ENCODE measurements around the gene SCYGR1. TPM values are rescaled to one million over a fixed set of nuclear protein-coding genes. Genes with fewer than 3 reads are reported as not detected.
"Not testable (repeated sequence)": the region's sequence is repeated elsewhere in the genome, so short reads cannot be mapped to it uniquely, and the experiment has no call there.

The SCYGR1 gene
- total RNA-seq, 1 donor from 2014 or later: not detected

- DNase-seq (ENCODE audit: low spot score): no peak
These were observed 16.9 kb downstream of the SCYGR1 start for GRCh38 chr2:227370791-227371312.

- no peak for DNase-seq (ENCODE audit: low spot score)
These were observed 17.7 kb downstream of the SCYGR1 start for GRCh38 chr2:227370092-227370491.

GRCh38 chr2:227368574-227368973 is 19.2 kb downstream of the SCYGR1 start:
- no peak for DNase-seq (ENCODE audit: low spot score)

DNA sequence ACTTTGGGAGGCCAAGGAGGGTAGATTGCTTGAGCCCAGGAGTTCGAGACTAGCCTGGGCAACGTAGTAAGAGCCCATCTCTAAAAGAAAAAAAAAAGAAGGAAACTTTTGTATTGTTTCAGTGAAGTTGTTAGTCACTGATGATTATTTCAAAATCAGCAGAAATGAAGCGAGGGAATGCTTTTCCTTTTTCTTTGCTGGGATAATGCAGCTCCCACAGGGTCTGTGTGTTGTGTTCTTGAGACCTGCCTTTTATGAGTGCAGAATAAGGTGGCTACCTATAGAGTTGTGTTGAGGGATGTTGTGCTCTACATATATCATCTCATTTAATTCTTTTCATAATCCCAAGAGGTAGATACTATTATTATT is 20.3 kb downstream of the SCYGR1 start:
- DNase-seq (ENCODE audit: low spot score): no peak

- no peak for DNase-seq (ENCODE audit: low spot score)
These were observed 20.9 kb downstream of the SCYGR1 start for GRCh38 chr2:227366769-227367426.

DNA sequence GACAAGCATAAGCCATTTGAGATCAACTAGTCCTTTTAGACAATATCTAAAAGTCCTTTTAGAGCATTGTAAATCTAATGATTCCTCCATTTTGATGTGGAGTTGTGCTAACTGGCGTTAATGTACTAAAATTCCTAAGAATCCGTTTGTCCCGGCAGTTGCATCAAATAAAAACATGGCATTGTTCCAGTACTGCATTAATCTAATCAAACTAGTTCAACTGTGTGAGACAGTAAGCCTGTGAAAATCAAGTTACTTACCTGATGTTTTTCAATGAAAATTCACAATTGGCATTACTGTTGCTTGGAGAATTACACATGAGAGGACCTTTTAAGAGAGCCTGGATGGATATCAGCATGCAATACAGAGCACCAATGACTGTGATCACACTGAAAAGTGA is 21.9 kb downstream of the SCYGR1 start:
- no peak for DNase-seq (ENCODE audit: low spot score)

DNA sequence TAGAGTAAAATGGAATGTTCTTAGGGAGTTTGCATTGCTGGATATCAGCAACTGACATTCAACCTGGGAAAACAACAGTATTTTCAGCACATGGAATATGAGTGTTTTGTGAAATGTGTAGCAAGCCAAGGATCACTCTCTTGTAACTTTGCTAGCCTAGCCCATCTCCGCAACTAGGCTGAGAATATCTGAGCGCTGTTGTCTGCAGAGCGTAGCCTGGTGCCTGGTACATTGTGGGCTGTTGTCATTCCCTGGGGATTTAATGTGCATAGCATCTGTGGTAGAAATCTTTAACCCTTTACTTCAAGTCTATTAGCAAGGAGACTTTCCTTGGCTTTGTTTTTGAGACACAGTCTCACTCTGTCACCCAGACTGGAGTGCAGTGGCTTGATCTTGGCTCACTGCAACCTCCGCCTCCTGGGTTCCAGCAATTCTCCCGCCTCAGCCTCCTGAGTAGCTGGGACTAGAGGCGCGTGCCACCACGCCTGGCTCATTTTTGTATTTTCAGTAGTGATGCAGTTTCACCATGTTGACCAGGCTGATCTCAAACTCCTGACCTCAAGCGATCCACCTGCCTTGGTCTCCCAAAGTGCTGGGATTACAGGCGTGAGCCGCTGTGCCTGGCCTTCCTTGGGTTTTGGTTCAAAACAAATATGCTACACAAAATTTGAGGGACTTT is 23.0 kb downstream of the SCYGR1 start:
- not testable (repeated sequence) for DNase-seq (ENCODE audit: low spot score)

DNA sequence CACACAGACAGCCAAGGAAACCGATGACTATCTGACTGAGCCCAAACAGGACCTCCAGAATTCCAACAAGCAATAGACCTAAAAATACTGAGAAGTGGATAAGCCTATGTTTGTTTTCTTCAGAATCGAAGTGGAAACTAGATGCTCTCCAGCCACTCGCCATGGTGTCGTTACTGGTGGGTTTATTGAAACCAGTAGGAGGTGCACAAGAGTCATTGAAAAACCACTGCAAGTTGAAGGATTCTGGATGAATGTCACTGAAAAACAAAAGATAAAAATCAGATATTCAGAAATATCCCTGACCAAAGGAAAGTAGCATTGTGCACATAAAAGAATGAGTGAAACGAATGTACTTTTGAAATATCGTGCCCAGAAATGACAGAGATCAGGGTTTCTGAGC is 24.0 kb downstream of the SCYGR1 start:
- no peak for DNase-seq (ENCODE audit: low spot score)

DNA sequence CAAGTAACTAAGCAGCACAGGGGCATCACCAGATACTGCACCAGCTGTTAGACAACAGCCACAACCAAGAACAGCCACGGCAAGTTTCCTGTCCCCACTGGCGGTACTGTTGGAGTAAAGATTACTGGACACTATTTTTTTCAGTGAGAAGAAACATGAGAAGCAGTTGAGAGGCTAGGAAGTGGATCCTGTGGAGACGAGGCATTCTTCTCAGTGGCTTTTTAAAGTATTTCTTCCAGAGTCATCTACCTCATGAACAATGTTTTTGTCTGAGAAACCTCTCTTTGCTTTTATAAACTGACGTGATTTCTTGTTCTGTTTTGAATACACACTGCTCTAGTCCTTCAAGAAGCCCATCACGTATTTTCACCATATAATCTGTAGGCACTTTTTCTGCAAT is 27.4 kb downstream of the SCYGR1 start:
- DNase-seq (ENCODE audit: low spot score): no peak

GRCh38 chr2:227351639-227352038 is 36.1 kb downstream of the SCYGR1 start:
- no peak for DNase-seq (ENCODE audit: low spot score)

DNA sequence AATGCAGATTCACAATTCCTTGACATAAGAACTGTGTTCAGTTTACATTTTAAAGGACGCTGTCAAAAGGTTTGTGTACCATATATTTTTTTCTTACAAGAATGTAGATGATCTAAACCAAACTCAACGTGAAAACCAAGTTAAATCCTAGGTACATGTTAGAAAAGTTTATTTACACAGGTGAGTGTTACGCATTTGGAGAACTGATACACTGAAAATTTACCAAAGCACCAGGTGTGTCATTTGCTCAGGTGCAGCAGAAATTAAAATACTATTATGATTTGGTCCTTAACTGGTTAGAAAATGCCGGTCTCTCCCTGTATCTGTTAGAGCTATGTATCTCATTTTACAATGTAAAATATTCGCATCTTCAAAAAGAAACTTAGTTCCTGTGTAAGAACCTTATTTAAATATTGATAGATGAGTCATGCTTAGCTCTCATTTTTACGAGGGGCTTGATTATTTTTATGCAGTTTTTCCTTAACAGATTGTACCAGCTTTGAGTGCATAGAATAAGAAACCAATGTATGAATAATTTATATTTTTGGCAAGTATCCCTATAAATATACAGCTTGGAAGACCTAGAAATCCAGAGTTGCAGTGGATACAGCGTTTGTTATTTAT is 37.6 kb downstream of the SCYGR1 start:
- DNase-seq (ENCODE audit: low spot score): no peak

DNA sequence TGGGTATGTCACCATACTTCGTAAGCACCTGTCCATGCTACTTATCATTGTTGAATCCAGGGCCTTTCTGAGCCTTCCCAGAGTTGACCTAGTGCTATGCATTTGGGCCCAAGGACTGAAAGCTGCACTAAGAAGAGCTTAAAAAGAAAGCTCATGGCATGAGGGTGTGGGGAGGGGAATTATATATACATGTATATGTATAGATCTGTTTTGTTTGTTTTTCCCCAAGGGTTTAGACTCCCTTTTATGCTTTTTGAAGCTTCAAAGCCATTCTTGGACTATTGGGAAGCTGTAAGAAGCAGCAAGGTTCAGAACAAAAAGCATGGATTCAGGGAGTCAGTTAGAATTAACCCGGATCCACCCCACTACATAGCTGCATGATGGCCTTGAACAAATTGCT is 39.4 kb downstream of the SCYGR1 start:
- DNase-seq (ENCODE audit: low spot score): no peak

- DNase-seq (ENCODE audit: low spot score): no peak
These were observed 40.6 kb downstream of the SCYGR1 start for GRCh38 chr2:227347117-227347516.

DNA sequence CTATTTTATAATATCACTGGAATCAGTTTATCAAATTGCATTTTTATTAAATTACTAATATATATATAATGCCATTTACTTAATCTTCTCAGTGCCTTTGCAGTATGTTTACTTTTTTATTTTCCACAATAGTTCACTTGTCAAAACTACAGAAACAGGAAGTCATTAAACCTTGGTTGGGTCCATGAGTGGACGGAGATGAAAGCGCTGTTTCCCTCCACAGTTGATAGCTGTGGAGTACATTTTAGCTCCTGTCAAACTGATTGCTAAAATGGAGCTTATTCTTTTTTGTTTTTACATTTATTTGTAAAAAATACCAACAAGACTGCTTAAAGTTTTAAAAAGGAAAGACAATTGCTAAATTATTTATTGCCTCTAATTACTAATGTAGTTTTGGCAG is 43.5 kb downstream of the SCYGR1 start:
- no peak for DNase-seq (ENCODE audit: low spot score)

DNA sequence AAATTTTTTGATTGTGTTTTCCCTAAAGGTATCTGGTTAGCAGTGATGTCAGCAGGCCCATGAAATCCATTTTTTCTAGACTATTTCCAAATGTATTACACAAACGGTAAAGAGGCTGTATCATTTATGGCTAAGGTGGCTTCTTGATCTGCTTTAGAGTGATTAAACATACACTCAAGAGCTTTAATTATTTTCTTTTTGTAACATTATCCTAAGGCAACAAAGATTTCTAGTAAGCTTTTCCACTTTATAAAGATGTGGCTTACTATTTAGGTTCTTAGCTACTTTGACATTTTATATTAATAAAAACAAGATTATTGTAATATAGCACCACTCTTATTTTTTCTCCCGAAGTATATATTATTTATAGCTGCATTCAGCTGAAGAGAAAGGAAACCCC is 46.2 kb downstream of the SCYGR1 start:
- DNase-seq (ENCODE audit: low spot score): no peak

- no peak for DNase-seq (ENCODE audit: low spot score)
These were observed 47.6 kb downstream of the SCYGR1 start for GRCh38 chr2:227340106-227340505.

DNA sequence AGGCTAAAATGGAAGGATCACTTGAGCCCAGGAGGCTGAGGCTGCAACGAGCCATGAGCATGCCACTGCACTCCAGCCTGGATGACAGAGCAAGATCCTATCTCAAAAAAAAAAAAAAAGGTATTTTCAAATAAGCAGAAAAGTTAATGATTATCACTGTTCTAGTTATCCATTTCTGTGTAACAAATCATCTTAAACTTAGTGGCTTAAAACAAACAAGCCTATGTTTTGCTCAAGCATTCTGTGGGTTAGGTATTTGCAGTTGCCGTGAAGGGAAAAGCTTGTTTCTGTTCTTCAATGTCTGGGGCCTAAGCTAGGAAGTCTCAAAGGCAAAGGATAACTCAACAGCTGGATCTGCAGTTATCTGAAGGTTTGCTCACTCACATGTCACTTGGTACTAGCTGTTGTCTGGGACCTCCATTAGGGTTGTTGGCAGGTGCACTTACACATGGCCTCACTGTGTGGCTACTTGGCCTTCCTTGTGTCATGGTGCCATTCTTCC is 48.6 kb downstream of the SCYGR1 start:
- no peak for DNase-seq (ENCODE audit: low spot score)

Other genes with a start within 250 kb of the SCYGR1 start
- gene COL4A4, start 223.7 kb downstream of the SCYGR1 start, total RNA-seq: 12.1 TPM
- gene COL4A3, start 223.3 kb downstream of the SCYGR1 start, total RNA-seq: 23.3 TPM
- gene MFF, start 62.7 kb downstream of the SCYGR1 start, total RNA-seq: 73.0 TPM
- gene TM4SF20, start 8.6 kb downstream of the SCYGR1 start, total RNA-seq: not detected
- 80.5 TPM for gene AGFG1, start 84.2 kb upstream of the SCYGR1 start, total RNA-seq
- not detected for gene SCYGR2, start 210.9 kb upstream of the SCYGR1 start, total RNA-seq
- not detected for gene SCYGR3, start 226.9 kb upstream of the SCYGR1 start, total RNA-seq
- gene SCYGR4, start 229.5 kb upstream of the SCYGR1 start, total RNA-seq: not detected